ENCODE results near the gene RAP1GAP2.

GRCh38 chr17:2995886-2996809 lies 199.9 kb downstream of the RAP1GAP2 start:
- TF ChIP-seq, protein P1, sequence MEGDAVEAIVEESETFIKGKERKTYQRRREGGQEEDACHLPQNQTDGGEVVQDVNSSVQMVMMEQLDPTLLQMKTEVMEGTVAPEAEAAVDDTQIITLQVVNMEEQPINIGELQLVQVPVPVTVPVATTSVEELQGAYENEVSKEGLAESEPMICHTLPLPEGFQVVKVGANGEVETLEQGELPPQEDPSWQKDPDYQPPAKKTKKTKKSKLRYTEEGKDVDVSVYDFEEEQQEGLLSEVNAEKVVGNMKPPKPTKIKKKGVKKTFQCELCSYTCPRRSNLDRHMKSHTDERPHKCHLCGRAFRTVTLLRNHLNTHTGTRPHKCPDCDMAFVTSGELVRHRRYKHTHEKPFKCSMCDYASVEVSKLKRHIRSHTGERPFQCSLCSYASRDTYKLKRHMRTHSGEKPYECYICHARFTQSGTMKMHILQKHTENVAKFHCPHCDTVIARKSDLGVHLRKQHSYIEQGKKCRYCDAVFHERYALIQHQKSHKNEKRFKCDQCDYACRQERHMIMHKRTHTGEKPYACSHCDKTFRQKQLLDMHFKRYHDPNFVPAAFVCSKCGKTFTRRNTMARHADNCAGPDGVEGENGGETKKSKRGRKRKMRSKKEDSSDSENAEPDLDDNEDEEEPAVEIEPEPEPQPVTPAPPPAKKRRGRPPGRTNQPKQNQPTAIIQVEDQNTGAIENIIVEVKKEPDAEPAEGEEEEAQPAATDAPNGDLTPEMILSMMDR (IDR thresholded peaks at IDR 0.05; ENCODE audit: low read length): no peak
- TF ChIP-seq EZH2 (optimal IDR thresholded peaks at IDR 0.05; ENCODE audit: low read depth, low read length): no peak
- no peak for TF ChIP-seq EZH2phosphoT487 (IDR thresholded peaks at IDR 0.05; ENCODE audit: low read length)

Measured in MM.1S (cell line).